ENCODE data around the gene IGF1R. TPM values are rescaled to one million over a fixed set of nuclear protein-coding genes. Genes with fewer than 3 reads are reported as not detected.

IGF1R gene
- total RNA-seq, 1 donor from 2014 or later = 23.5 TPM

DNA sequence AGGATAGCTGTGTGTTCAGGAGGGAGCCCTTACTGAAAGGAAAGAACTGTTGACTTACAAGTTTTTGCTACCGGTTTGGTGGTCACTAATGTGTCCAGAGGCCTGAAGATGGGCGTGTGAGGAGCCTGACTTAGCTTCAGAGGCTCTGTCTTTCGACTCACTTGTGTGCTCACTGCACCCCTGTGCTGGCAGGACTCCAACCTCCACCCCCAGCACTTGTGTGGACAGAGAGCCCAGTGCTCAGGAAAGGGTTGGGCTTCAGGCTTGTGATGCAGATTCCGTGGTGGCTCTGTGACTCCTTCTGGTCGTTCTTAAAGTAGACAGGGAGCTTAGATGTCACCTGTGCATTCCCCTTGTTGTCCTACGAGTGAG is 258.4 kb downstream of the IGF1R start:
- no peak overlapping the region for H3K27ac ChIP-seq
- Mint-ChIP-seq H3K27me3 (ENCODE audit: insufficient read depth, low read depth) (no peaks in the 10 kb centered on the region), H3K9me3 (no peaks in the 10 kb centered on the region), H3K27ac (no peak overlapping the region), H3K36me3 (peaks cover 21% of the 10 kb centered on the region), H3K4me1 (peaks cover 23% of the 10 kb centered on the region), H3K4me3 (no peak overlapping the region)
- DNase-seq (ENCODE audit: low spot score) = no peak
- H3F3A ChIP-seq (ENCODE audit: low read depth) = no peaks in the 10 kb centered on the region
- peaks cover 37% of the 10 kb centered on the region for H4K20me1 ChIP-seq (ENCODE audit: low read depth)
- no peak overlapping the region for H3K9ac ChIP-seq
- peaks cover under 1% of the 10 kb centered on the region for H3K4me1 ChIP-seq
- H3K4me2 ChIP-seq = no peak overlapping the region
- TF ChIP-seq EZH2phosphoT487 (IDR thresholded peaks at IDR 0.05) (no peak), EZH2 (IDR thresholded peaks at IDR 0.05) (no peak)
- TF ChIP-seq, protein P1, sequence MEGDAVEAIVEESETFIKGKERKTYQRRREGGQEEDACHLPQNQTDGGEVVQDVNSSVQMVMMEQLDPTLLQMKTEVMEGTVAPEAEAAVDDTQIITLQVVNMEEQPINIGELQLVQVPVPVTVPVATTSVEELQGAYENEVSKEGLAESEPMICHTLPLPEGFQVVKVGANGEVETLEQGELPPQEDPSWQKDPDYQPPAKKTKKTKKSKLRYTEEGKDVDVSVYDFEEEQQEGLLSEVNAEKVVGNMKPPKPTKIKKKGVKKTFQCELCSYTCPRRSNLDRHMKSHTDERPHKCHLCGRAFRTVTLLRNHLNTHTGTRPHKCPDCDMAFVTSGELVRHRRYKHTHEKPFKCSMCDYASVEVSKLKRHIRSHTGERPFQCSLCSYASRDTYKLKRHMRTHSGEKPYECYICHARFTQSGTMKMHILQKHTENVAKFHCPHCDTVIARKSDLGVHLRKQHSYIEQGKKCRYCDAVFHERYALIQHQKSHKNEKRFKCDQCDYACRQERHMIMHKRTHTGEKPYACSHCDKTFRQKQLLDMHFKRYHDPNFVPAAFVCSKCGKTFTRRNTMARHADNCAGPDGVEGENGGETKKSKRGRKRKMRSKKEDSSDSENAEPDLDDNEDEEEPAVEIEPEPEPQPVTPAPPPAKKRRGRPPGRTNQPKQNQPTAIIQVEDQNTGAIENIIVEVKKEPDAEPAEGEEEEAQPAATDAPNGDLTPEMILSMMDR (IDR thresholded peaks at IDR 0.05) = no peak
- no peaks in the 10 kb centered on the region for H3K27me3 ChIP-seq
- H3K4me3 ChIP-seq = no peak overlapping the region
- H3K36me3 ChIP-seq = no peaks in the 10 kb centered on the region
- no peaks in the 10 kb centered on the region for H3K9me3 ChIP-seq (ENCODE audit: low read depth)
- H2AFZ ChIP-seq (replicated peaks) = no peak overlapping the region
- peaks cover 9% of the 10 kb centered on the region for H3K79me2 ChIP-seq (ENCODE audit: low read depth)

DNA sequence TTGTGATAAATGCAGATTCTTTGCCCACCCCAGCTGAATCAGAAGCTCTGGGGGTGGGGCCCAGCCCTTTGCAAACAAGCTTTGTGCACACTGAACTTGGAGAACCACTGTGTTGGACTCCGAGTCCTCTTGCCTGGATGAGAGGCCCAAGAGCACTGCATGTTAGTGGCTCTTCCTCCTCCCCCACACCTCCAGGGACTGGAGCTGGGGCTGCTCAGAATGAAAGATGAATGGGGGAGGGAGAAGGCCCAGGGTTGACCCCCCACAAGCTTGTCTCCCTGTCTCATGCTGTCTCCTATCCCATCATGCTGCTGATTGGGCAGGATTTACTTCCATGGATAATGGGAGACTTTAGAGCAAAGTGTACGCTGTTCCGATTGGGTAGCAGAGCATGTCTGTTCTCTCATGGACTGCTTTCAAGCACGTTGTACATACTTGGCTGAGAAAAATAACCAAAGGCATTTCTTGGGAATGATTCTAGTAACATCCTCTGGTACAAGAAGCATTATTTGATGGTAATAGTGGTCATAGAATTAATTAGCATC is 259.7 kb downstream of the IGF1R start:
- Mint-ChIP-seq H3K4me1 (peaks cover 22% of the 10 kb centered on the region), H3K4me3 (no peak overlapping the region), H3K9me3 (no peaks in the 10 kb centered on the region), H3K36me3 (peaks cover 24% of the 10 kb centered on the region), H3K27me3 (ENCODE audit: insufficient read depth, low read depth) (peaks cover under 1% of the 10 kb centered on the region), H3K27ac (no peak overlapping the region)
- no peak overlapping the region for H3K4me2 ChIP-seq
- H2AFZ ChIP-seq (replicated peaks) = no peak overlapping the region
- no peaks in the 10 kb centered on the region for H3F3A ChIP-seq (ENCODE audit: low read depth)
- DNase-seq (ENCODE audit: low spot score) = no peak
- no peak overlapping the region for H3K9ac ChIP-seq
- no peaks in the 10 kb centered on the region for H3K27me3 ChIP-seq
- H3K4me1 ChIP-seq = no peaks in the 10 kb centered on the region
- TF ChIP-seq EZH2phosphoT487 (IDR thresholded peaks at IDR 0.05) (no peak), EZH2 (IDR thresholded peaks at IDR 0.05) (no peak)
- TF ChIP-seq, protein P1 (IDR thresholded peaks at IDR 0.05) = no peak
- H3K4me3 ChIP-seq = no peak overlapping the region
- peaks cover 9% of the 10 kb centered on the region for H3K79me2 ChIP-seq (ENCODE audit: low read depth)
- no peak overlapping the region for H3K27ac ChIP-seq
- H3K9me3 ChIP-seq (ENCODE audit: low read depth) = no peaks in the 10 kb centered on the region
- no peaks in the 10 kb centered on the region for H3K36me3 ChIP-seq
- H4K20me1 ChIP-seq (ENCODE audit: low read depth) = peaks cover 37% of the 10 kb centered on the region

DNA sequence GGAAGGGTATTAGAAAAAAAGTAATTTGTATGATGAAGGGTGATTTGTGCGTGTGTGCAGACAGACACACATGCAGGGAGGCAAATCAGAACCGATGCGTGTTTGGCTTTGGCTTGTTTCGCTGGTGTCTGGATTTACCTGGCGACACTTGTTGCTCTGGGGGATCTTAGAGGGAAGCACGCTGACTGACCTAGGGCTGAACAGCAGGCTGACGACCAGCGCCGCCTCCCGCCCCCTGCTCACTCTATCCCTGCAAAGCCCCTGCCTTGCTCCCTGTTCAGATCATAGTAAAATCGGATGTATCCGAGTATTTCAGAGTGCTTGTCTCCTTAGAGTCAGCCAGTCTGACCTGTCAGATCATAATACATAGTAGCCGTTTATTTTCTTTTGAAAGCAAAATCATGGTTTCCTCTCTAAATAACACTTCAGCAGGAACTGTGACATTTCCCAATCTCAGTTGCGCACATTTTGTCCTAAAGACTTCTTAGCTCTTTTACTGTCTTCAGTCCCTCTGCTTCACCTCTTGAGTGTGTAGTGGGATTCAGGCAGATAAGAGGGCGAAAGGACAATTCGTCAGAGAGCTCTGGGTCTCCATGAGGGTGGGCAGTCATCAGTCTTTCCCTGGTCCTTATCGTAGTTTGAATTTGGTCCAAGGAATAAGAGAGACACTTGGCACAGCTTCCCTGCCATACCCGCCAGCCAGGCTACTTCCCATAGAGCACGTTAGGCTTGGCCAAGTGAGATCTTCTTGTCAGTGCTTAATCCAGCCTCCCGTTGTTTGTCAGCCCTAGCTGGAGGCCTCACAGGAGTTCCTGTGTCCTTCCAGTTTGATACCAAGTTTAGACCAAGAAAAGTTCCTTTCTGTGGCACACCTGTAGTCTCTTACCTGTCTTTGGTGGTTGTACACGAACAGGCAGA is 261.9 kb downstream of the IGF1R start:
- H3K36me3 ChIP-seq = no peaks in the 10 kb centered on the region
- H3K4me1 Mint-ChIP-seq = peaks cover 11% of the 10 kb centered on the region
- no peaks in the 10 kb centered on the region for H3K4me1 ChIP-seq
- H3F3A ChIP-seq (ENCODE audit: low read depth) = no peaks in the 10 kb centered on the region
- no peak overlapping the region for H2AFZ ChIP-seq (replicated peaks)
- peaks cover 24% of the 10 kb centered on the region for H4K20me1 ChIP-seq (ENCODE audit: low read depth)
- no peak overlapping the region for H3K9ac ChIP-seq
- H3K4me2 ChIP-seq = no peak overlapping the region
- no peaks in the 10 kb centered on the region for H3K9me3 Mint-ChIP-seq
- peaks cover 2% of the 10 kb centered on the region for H3K27me3 Mint-ChIP-seq (ENCODE audit: insufficient read depth, low read depth)
- no peak overlapping the region for H3K4me3 ChIP-seq
- H3K27me3 ChIP-seq = no peaks in the 10 kb centered on the region
- DNase-seq (ENCODE audit: low spot score) = no peak
- peaks cover 31% of the 10 kb centered on the region for H3K36me3 Mint-ChIP-seq
- H3K27ac ChIP-seq = no peak overlapping the region
- TF ChIP-seq, protein P1 (IDR thresholded peaks at IDR 0.05) = no peak
- TF ChIP-seq EZH2phosphoT487 (IDR thresholded peaks at IDR 0.05) (no peak), EZH2 (IDR thresholded peaks at IDR 0.05) (no peak)
- H3K79me2 ChIP-seq (ENCODE audit: low read depth) = peaks cover 3% of the 10 kb centered on the region
- H3K27ac Mint-ChIP-seq = no peak overlapping the region
- no peak overlapping the region for H3K4me3 Mint-ChIP-seq
- H3K9me3 ChIP-seq (ENCODE audit: low read depth) = no peaks in the 10 kb centered on the region

Measured in neural progenitor cell (in vitro differentiated cells).